Erythroblast (primary cell): ENCODE data around the gene TAS1R2.
"Not testable (repeated sequence)": the region's sequence is repeated elsewhere in the genome, so short reads cannot be mapped to it uniquely, and the experiment has no call there.

Experiments
- DNase-seq, 2 experiments: peaks; one replicate each; lab custom pipeline; 2025; lab: John Stamatoyannopoulos, UW
- GATA1 ChIP-seq: IDR thresholded peaks from 2 replicates; pipeline ENCODE4 v1.6.1; 2011; ENCODE audit warnings: low read depth, mild to moderate bottlenecking, control low read depth, low read length, moderate library complexity
- POLR2A ChIP-seq: IDR thresholded peaks from 2 replicates; pipeline ENCODE4 v1.6.1; 2011; ENCODE audit warnings: mild to moderate bottlenecking, low read length

The TAS1R2 gene

DNA sequence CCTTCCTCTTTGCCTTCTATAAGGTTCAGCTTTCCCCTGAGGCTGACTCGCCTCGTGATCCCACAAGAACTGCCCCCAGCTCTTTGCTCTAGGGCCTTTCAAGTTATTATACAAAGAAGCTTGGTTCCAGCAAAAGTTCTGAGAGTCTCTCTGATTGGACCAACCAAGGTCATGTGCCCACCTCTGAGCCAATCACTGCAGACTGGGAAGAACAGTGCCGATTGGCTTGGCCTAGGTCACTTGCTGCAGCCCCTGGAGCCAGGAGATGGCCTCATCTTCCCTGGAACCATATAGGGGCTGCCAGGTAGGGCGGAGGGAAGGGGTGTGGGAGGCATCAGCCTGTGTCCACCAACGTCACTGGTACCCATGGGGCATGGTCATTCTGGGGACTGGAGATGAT, 22.8 kb downstream of the TAS1R2 start:
- TF ChIP-seq GATA1 = no peak
- TF ChIP-seq POLR2A = no peak
- no peak for DNase-seq

DNA sequence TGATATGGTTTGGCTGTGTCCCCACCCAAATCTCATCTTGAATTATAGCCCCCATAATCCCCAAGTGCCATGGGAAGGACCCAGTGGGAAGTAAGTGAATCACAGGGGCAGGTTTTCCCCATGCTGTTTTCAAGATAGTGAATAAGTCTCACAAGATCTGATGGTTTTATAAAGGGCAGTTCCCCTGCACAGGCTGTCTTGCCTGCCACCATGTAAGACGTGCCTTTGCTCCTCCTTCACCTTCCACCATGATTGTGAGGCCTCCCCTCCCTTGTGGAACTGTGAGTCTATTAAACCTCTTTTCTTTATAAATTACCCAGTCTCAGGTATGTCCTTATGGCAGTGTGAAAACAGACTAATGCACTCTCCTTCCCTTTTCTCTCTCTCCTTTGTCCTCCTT, 27.1 kb downstream of the TAS1R2 start:
- DNase-seq = not testable (repeated sequence)

DNA sequence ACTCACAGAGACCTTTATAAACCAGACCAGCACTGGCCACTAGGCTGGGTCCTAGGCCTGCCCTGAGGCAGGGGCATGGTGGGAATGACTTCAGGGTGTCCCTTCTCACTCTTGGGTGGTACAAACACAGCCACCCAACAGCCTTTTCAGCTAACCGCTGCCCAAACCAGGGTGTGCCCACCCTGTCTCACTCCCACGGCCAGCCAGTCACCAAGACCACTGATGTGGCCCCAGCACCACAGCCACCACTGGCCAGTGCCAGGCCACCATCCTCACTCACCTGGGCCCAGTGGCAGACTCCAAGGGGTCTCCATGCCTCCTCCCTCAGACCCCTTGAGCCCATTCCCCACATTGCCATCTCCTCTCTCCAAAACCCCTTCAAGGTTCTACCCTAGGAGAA, 27.8 kb downstream of the TAS1R2 start:
- TF ChIP-seq POLR2A (no peak), GATA1 (no peak)
- no peak for DNase-seq

GRCh38 chr1:18830596-18830995, 28.9 kb downstream of the TAS1R2 start:
- no peak for TF ChIP-seq POLR2A
- TF ChIP-seq GATA1 = no peak
- DNase-seq = no peak

DNA sequence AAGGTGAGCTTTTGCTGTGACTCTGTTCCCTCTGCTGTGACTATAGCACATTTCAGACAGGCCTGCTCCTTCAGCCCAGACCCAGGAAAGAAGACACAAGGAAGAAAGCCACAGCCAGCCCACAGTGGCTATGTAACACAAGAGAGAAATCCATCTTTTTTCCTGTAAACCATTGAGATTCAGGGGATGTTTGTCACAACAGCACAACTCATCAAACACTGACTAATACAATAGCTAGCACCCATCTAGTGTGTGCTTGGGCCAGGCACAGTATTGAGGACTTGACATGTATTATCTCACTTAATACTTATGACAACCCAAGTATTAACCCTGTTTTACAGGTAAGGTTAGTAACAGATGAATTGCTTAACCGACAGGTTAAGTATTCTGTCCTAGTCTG, 29.8 kb downstream of the TAS1R2 start:
- no peak for DNase-seq
- TF ChIP-seq GATA1 = no peak
- no peak for TF ChIP-seq POLR2A

- no peak for DNase-seq
- no peak for TF ChIP-seq GATA1
- no peak for TF ChIP-seq POLR2A
Observed at GRCh38 chr1:18828224-18828623, 31.2 kb downstream of the TAS1R2 start.

DNA sequence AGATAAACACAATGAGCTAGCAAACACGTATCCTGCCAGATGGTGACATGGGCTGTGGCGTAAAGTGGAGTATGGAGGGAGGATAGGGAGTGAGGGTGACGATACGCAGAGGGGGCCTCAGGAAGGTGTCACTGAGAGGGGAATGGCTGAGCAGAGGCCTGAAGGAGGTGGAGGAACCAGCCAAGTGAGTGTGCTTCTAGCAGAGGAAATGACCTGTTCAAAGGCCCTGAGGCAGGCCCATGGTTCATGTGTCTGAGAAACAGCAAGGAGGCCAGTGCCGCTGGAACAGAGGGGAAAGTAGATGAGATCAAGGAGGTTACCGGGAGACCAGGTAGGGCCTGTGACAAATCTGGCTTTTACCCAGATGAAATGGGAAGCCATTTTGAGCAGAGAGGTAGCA, 36.0 kb downstream of the TAS1R2 start:
- DNase-seq = no peak
- no peak for TF ChIP-seq GATA1
- TF ChIP-seq POLR2A = no peak

DNA sequence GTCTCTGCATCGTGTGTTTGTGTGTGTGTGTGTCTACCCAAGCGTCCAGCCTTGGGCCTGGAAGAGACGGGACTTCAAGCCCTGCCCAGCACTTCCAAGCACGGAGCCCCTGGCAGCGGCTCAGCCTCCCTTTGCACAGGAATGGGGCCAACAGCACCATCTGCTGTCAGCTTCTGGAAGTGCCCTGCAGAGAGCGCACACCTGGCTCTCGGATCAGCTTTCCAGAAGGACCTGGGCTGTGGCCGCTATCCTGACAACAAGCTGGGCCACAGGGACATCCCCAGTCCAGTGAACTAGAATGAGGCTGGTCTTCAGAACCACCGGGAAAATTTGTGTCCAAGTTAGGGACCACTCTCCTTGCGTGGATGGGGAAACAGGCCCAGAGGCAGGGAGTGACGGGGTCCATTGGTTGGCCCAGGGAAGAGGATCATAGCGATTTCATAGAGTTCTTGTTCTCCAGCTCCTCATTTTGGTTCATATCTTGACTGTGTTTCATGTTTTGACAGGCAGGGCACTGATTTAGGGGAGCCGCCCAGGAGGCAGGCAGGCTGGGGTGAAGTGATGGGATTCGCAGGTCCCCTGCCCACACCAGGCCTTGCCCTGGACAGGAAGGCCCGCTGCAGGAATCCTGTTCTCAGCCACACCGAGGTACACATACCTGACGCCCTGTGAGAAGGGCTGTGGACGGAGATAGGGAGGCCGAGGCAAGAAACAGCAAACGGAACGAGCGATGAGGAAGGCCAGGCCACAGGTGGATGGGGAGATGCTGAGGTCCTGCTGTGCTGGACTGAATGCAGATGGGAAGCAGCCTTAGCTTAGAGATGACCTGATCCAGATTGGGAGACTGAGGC, 38.4 kb downstream of the TAS1R2 start:
- TF ChIP-seq GATA1 (no peak), POLR2A (no peak)
- peak; percentile 41 to 64 for DNase-seq

DNA sequence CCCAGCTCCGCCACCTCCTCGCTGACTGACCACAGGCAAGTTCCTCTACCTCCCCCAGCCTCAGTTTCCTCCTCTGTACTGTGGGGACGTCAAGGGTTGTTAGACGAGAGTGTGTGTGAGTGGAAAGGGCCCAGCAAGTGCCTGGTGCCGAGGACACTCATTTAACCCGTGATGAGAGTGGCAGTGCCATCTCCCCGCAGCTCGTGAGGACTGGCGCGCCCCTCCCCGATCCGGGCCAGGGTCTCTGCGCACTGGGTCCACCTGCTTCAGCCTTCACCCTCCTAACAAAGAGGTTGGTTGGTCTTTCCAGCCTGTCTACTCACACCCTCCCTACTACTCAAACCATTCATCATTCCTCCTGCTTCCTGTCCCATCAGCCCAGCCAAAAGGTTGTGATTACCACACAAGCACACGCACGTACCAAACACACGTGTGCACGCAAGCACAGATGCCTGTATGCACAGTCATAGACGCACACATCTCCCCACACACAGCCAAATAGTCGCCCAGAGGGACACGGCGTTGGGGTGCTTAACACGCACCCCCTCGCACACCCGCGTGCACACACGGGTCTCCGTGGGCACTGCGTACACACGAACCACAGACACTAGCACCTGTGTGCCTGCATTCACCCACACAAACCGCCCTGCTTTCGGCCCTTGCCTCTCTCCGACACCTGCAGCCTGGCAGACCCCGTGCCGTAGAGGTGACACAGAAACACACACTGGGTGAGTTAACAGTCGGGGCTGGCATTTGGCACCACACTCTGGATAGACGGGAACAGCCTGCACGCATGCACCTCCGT, 39.3 kb downstream of the TAS1R2 start:
- no peak for DNase-seq
- TF ChIP-seq GATA1 (no peak), POLR2A (no peak)

DNA sequence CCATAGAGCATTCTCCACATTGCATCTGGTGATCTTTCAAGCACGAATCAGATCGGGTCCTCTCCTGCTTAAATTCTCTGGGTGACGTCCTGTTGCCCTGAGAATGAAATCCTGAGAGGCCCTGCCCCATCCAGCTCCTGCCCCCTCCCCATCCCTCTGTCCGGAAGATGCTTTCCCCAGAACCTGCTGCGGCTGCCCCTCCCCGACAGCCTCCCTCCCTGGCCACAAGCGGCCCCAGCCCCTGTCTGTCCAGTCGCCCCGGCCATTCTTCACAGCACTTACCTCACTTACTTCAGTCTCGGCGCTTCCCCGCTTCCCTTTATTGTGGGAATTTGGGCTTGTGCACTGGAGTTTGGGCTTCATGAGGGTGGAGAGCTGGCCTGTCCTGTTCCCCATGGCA, 40.3 kb downstream of the TAS1R2 start:
- DNase-seq = no peak
- no peak for TF ChIP-seq POLR2A
- TF ChIP-seq GATA1 = no peak

DNA sequence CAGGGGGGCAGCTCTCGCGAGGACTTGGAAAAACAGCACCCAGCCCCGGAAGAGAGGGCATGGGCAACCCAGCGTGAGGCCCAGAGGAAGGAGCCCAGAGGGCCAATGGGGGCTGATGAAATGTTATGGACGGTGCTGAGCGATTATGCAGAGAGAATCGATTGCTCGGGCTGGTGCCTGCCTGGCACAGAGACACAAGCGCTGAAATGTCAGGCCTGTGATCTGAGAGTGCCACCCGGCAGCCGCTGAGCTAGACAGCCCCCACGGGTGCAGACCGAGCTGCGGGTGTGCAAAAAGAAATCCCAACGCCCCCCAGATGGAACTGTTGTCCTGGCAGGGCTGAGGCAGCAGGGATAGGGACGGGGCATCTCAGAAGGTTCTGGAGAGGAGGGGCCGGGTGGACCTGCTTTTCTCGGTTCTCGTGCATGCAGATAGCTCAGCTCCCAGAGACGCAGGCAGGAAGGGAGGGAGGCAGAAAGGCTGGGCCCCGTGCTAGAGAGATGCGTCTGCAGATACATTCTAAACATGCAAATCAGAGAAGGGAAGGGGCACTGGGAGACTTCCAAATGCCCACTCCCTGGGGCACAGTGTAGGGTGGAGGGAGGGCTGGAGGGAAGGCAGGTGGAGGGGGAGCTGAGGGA, 41.5 kb downstream of the TAS1R2 start:
- TF ChIP-seq POLR2A (no peak), GATA1 (no peak)

DNA sequence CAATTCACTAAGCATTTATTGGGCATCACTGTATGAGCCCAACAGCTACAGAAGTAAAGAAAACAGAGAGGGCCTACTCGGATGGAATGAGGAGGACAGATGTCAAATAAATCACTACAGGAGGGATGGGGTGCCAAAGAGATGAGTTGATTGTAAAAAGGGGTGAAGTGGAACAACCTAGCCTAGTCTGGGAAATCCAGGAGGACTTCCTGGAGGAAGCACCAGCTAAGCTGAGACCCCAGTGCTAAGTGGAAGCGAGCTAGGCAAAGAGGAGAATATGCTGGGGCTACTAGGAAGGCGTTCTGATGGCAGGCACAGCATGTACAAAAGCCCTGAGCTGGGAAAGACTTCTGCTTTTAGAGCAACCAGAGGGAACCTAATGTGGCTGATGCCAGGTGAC, 42.1 kb downstream of the TAS1R2 start:
- DNase-seq = no peak
- TF ChIP-seq POLR2A = no peak
- no peak for TF ChIP-seq GATA1

More for the DNA sequence above, 41.5 kb downstream of the TAS1R2 start:
- DNase-seq = no peak

DNA sequence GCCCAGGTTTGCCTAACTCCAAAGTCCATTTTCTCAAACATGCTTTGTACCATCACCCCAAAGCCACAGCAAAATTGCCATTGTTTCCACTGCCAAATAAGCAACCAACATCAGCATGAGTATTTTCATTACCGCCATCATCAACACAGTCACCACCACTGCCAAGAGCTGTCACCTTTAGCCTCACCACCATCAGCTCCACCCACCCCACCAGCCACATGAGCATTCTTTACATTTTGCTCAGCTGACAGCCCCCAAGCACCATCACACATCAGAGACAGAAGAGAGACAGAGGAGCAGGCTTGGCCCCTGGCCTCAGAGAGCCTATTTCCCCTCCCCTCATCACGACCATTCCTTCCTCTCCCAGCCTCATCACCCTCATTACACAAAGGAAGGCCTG, 42.7 kb downstream of the TAS1R2 start:
- no peak for TF ChIP-seq POLR2A
- TF ChIP-seq GATA1 = no peak
- no peak for DNase-seq

DNA sequence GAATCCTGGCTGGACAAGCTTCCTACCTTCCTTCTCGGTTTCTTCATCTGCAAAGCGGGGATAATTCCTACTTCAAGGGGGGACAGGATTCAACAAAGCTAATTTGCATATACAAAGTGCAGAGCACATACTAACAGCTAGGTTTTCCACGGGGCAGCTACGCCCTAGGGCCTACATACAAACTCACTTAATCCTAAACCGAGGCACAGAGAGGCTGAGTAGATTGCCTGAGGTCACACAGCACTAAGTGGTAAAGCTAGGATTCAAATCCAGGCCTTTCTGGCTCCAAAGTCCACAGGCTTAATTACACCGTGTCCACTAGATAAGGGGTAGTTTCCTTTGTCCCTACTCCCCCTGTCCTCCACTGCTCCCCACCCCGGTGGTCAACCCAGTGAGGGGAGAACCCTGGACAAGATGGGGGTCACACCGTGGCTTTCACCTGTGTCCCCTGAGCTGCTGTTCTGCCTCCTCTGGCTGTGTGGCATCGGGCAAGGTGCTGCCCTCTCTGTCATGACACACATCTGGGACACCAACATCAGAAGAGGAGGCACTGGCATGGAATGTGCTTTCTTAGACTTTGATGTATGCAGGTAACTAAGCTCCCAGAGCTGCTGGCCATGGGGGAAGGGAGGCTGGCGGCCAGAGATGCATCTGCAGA, 44.5 kb downstream of the TAS1R2 start:
- no peak for DNase-seq
- TF ChIP-seq POLR2A = no peak
